WTC11 (cell line): ENCODE data around the gene THOC1. TPM values are rescaled to one million over a fixed set of nuclear protein-coding genes. Genes with fewer than 3 reads are reported as not detected.

Experiments
- ATAC-seq: fragments of 200-7000 bp; cut with Tn5 transposase; 2 replicates; pipeline ENCODE4 v1.10.0; 2021; ENCODE audit warnings: mild to moderate bottlenecking, moderate library complexity
- CTCF ChIA-PET: fragments of 300-600 bp; sonication (Branson Sonifier 250); formaldehyde crosslinking; loops from one replicate; lab custom pipeline; 2021; ENCODE audit warnings: antibody characterized with exemption; lab: Charles Lee
- POLR2A ChIA-PET: fragments of 350-600 bp; sonication (Branson Sonifier 250); formaldehyde crosslinking; loops from one replicate; lab custom pipeline; 2021; ENCODE audit warnings: antibody characterized with exemption; lab: Charles Lee
- DNase-seq: peaks from one replicate; pipeline ENCODE4 v3.0.0; 2021; ENCODE audit warnings: low spot score
- H3K27ac Mint-ChIP-seq: 2 replicates; pipeline ENCODE4 v1.8.0; 2021; ENCODE audit warnings: mixed read lengths
- H3K27me3 Mint-ChIP-seq: 2 replicates; pipeline ENCODE4 v1.8.0; 2021; ENCODE audit warnings: low read depth, mild to moderate bottlenecking, moderate library complexity, mixed read lengths
- H3K36me3 Mint-ChIP-seq: 2 replicates; pipeline ENCODE4 v1.8.0; 2021; ENCODE audit warnings: mixed read lengths
- H3K4me1 Mint-ChIP-seq: 2 replicates; pipeline ENCODE4 v1.8.0; 2022; ENCODE audit warnings: mixed read lengths
- H3K4me3 Mint-ChIP-seq: 2 replicates; pipeline ENCODE4 v1.8.0; 2021; ENCODE audit warnings: mild to moderate bottlenecking, moderate library complexity, mixed read lengths
- H3K9me3 Mint-ChIP-seq: 2 replicates; pipeline ENCODE4 v1.8.0; 2021; ENCODE audit warnings: mixed read lengths
- EMX1 ChIP-seq: fragments of 250-450 bp; sonication (Bioruptor Pico); IDR thresholded peaks from 2 replicates; pipeline ENCODE4 v1.8.0; 2021; ENCODE audit warnings: mild to moderate bottlenecking
- ESRRA ChIP-seq: sonication (generic); formaldehyde crosslinking; IDR thresholded peaks from 2 replicates; pipeline ENCODE4 v1.8.1; 2022; ENCODE audit warnings: mild to moderate bottlenecking, missing genetic modification reagents, borderline replicate concordance
- GABPB1 ChIP-seq: sonication (generic); formaldehyde crosslinking; IDR thresholded peaks from 2 replicates; pipeline ENCODE4 v1.8.1; 2023; ENCODE audit warnings: mild to moderate bottlenecking, missing genetic modification reagents
- NFYB ChIP-seq: sonication (generic); formaldehyde crosslinking; conservative IDR thresholded peaks from 2 replicates; pipeline ENCODE4 v1.8.0; 2022; ENCODE audit warnings: low read depth, missing genetic modification reagents
- ZNF121 ChIP-seq: sonication (generic); formaldehyde crosslinking; IDR thresholded peaks from 2 replicates; pipeline ENCODE4 v1.8.0; 2023; ENCODE audit warnings: missing genetic modification reagents
- ZNF138 ChIP-seq: sonication (generic); formaldehyde crosslinking; conservative IDR thresholded peaks from 2 replicates; pipeline ENCODE4 v1.8.1; 2022; ENCODE audit warnings: mild to moderate bottlenecking, moderate library complexity, missing genetic modification reagents
- ZNF263 ChIP-seq: sonication (generic); formaldehyde crosslinking; IDR thresholded peaks from 2 replicates; pipeline ENCODE4 v1.8.1; 2022; ENCODE audit warnings: low read depth, mild to moderate bottlenecking, moderate library complexity, missing genetic modification reagents
- ZNF671 ChIP-seq: fragments of 250-450 bp; sonication (Bioruptor Pico); IDR thresholded peaks from 2 replicates; pipeline ENCODE4 v1.8.0; 2021; ENCODE audit warnings: mild to moderate bottlenecking
- total RNA-seq: library from RNA; stranded (reverse); gene quantifications from 3 replicates; pipeline ENCODE4 v1.2.3, GENCODE V29; 2021
- TF ChIP-seq, protein P1 (sequence below): sonication (generic); formaldehyde crosslinking; IDR thresholded peaks from 2 replicates; pipeline ENCODE4 v1.8.1; 2022; ENCODE audit warnings: mild to moderate bottlenecking, moderate library complexity, missing genetic modification reagents
- TF ChIP-seq, protein P2 (sequence below): sonication (generic); formaldehyde crosslinking; IDR thresholded peaks from 2 replicates; pipeline ENCODE4 v1.8.1; 2023; ENCODE audit warnings: mild to moderate bottlenecking, missing genetic modification reagents, moderate library complexity
- TF ChIP-seq, protein P3 (sequence below): fragments of 250-450 bp; sonication (Bioruptor Pico); conservative IDR thresholded peaks from 2 replicates; pipeline ENCODE4 v1.9.0; 2021; ENCODE audit warnings: mild to moderate bottlenecking
- TF ChIP-seq, protein P4 (sequence below): sonication (generic); formaldehyde crosslinking; IDR thresholded peaks from 2 replicates; pipeline ENCODE4 v1.8.0; 2022; ENCODE audit warnings: mild to moderate bottlenecking, missing genetic modification reagents
- TF ChIP-seq, protein P5 (sequence below): fragments of 250-450 bp; sonication (Bioruptor Pico); IDR thresholded peaks from 2 replicates; pipeline ENCODE4 v1.9.0; 2021; ENCODE audit warnings: mild to moderate bottlenecking
- TF ChIP-seq, protein P6 (sequence below): sonication (generic); formaldehyde crosslinking; IDR thresholded peaks from 2 replicates; pipeline ENCODE4 v1.8.0; 2022; ENCODE audit warnings: missing genetic modification reagents
- TF ChIP-seq, protein P7 (sequence below): fragments of 200-600 bp; IDR thresholded peaks from 2 replicates; pipeline ENCODE4 v1.8.0; 2022; ENCODE audit warnings: antibody characterized with exemption

THOC1 gene
- total RNA-seq, 1 experiment from 2014 or later, result 65.8 TPM

DNA sequence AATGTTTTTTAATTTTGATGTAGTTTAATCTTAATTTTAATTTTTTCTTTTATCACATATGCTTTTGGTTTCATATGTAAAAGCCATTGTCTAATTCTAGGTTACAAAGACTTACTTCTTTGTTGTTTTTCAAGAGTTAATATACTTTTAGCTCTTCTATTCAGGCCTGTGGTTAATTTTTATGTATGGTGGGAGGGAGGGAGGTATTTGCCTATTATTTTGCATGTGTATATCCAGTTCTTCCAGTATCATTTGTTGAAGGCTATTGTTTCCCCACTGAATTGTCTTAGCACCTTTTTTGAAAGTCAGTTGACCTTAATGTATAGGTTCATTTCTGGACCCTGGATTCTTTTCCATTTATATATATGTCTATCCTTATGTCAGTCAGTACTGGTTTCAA lies 86.1 kb downstream of the THOC1 start:
- H3K27ac Mint-ChIP-seq, result no peak overlapping the region
- TF ChIP-seq, protein P1, sequence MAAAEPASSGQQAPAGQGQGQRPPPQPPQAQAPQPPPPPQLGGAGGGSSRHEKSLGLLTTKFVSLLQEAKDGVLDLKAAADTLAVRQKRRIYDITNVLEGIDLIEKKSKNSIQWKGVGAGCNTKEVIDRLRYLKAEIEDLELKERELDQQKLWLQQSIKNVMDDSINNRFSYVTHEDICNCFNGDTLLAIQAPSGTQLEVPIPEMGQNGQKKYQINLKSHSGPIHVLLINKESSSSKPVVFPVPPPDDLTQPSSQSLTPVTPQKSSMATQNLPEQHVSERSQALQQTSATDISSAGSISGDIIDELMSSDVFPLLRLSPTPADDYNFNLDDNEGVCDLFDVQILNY (CRISPR knock-in tag), result no peak
- TF ChIP-seq ZNF263 (CRISPR knock-in tag) (no peak), ZNF138 (CRISPR knock-in tag) (no peak), EMX1 (CRISPR knock-in tag) (no peak), ZNF671 (CRISPR knock-in tag) (no peak), NFYB (no peak), GABPB1 (CRISPR knock-in tag) (no peak), ZNF121 (no peak), ESRRA (CRISPR knock-in tag) (no peak)
- TF ChIP-seq, protein P2, sequence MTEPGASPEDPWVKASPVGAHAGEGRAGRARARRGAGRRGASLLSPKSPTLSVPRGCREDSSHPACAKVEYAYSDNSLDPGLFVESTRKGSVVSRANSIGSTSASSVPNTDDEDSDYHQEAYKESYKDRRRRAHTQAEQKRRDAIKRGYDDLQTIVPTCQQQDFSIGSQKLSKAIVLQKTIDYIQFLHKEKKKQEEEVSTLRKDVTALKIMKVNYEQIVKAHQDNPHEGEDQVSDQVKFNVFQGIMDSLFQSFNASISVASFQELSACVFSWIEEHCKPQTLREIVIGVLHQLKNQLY (CRISPR knock-in tag), result no peak
- TF ChIP-seq, protein P3, sequence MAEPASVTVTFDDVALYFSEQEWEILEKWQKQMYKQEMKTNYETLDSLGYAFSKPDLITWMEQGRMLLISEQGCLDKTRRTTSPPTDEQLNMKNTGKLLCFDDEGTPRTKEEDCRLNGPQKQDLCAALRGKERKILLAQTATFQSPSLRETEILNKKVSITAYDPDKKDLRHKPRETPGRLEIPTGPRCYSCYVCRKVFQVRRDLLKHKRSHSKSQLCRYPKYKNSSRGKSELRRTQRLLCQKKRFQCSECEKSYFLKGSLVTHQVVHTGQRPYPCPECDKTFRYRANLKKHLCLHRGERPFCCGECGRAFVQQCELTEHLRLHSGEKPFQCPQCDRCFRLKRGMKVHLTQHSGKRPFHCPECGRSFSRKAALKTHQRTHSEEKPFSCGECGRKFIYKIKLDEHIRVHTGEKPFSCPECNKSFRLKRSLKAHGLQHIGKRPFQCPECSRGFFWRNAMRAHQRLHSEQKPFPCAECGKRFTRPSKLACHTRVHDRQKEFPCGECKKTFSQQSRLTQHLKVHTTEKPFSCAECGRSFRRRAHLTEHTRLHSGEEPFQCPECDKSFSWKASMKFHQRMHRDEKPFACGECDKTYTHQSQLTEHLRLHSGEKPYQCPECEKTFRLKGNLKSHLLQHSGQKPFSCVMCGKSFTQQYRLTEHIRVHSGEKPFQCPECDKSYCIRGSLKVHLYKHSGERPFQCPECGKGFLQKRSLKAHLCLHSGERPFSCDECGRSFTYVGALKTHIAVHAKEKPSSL (CRISPR knock-in tag), result no peak
- TF ChIP-seq, protein P4, sequence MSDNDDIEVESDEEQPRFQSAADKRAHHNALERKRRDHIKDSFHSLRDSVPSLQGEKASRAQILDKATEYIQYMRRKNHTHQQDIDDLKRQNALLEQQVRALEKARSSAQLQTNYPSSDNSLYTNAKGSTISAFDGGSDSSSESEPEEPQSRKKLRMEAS, result no peak
- TF ChIP-seq, protein P5, sequence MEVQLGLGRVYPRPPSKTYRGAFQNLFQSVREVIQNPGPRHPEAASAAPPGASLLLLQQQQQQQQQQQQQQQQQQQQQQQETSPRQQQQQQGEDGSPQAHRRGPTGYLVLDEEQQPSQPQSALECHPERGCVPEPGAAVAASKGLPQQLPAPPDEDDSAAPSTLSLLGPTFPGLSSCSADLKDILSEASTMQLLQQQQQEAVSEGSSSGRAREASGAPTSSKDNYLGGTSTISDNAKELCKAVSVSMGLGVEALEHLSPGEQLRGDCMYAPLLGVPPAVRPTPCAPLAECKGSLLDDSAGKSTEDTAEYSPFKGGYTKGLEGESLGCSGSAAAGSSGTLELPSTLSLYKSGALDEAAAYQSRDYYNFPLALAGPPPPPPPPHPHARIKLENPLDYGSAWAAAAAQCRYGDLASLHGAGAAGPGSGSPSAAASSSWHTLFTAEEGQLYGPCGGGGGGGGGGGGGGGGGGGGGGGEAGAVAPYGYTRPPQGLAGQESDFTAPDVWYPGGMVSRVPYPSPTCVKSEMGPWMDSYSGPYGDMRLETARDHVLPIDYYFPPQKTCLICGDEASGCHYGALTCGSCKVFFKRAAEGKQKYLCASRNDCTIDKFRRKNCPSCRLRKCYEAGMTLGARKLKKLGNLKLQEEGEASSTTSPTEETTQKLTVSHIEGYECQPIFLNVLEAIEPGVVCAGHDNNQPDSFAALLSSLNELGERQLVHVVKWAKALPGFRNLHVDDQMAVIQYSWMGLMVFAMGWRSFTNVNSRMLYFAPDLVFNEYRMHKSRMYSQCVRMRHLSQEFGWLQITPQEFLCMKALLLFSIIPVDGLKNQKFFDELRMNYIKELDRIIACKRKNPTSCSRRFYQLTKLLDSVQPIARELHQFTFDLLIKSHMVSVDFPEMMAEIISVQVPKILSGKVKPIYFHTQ (CRISPR knock-in tag), result no peak
- TF ChIP-seq, protein P6, sequence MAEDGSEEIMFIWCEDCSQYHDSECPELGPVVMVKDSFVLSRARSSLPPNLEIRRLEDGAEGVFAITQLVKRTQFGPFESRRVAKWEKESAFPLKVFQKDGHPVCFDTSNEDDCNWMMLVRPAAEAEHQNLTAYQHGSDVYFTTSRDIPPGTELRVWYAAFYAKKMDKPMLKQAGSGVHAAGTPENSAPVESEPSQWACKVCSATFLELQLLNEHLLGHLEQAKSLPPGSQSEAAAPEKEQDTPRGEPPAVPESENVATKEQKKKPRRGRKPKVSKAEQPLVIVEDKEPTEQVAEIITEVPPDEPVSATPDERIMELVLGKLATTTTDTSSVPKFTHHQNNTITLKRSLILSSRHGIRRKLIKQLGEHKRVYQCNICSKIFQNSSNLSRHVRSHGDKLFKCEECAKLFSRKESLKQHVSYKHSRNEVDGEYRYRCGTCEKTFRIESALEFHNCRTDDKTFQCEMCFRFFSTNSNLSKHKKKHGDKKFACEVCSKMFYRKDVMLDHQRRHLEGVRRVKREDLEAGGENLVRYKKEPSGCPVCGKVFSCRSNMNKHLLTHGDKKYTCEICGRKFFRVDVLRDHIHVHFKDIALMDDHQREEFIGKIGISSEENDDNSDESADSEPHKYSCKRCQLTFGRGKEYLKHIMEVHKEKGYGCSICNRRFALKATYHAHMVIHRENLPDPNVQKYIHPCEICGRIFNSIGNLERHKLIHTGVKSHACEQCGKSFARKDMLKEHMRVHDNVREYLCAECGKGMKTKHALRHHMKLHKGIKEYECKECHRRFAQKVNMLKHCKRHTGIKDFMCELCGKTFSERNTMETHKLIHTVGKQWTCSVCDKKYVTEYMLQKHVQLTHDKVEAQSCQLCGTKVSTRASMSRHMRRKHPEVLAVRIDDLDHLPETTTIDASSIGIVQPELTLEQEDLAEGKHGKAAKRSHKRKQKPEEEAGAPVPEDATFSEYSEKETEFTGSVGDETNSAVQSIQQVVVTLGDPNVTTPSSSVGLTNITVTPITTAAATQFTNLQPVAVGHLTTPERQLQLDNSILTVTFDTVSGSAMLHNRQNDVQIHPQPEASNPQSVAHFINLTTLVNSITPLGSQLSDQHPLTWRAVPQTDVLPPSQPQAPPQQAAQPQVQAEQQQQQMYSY (CRISPR knock-in tag), result no peak
- TF ChIP-seq, protein P7, sequence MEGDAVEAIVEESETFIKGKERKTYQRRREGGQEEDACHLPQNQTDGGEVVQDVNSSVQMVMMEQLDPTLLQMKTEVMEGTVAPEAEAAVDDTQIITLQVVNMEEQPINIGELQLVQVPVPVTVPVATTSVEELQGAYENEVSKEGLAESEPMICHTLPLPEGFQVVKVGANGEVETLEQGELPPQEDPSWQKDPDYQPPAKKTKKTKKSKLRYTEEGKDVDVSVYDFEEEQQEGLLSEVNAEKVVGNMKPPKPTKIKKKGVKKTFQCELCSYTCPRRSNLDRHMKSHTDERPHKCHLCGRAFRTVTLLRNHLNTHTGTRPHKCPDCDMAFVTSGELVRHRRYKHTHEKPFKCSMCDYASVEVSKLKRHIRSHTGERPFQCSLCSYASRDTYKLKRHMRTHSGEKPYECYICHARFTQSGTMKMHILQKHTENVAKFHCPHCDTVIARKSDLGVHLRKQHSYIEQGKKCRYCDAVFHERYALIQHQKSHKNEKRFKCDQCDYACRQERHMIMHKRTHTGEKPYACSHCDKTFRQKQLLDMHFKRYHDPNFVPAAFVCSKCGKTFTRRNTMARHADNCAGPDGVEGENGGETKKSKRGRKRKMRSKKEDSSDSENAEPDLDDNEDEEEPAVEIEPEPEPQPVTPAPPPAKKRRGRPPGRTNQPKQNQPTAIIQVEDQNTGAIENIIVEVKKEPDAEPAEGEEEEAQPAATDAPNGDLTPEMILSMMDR, result no peak
- TF ChIP-seq, all 79 proteins: peak for 0
- Mint-ChIP-seq H3K27me3 (no peaks in the 10 kb centered on the region), H3K4me3 (no peak overlapping the region), H3K9me3 (no peaks in the 10 kb centered on the region), H3K4me1 (no peaks in the 10 kb centered on the region), H3K36me3 (peaks cover 17% of the 10 kb centered on the region)
- ChIA-PET POLR2A (no interaction called here), CTCF (no interaction called here)
- ATAC-seq (no peak), DNase-seq (no peak)
